ENCODE measurements around the gene TPTE.
"Not testable (repeated sequence)": the region's sequence is repeated elsewhere in the genome, so short reads cannot be mapped to it uniquely, and the experiment has no call there.

TPTE gene

GRCh38 chr21:10617133-10617752 is 95.9 kb downstream of the TPTE start:
- DNase-seq: not testable (repeated sequence)

- DNase-seq: no peak
Observed at GRCh38 chr21:10627316-10627863, 106.0 kb downstream of the TPTE start.

- not testable (repeated sequence) for DNase-seq
Observed at GRCh38 chr21:10629239-10629638, 107.9 kb downstream of the TPTE start.

- not testable (repeated sequence) for DNase-seq
Observed at GRCh38 chr21:10630829-10631228, 109.4 kb downstream of the TPTE start.

GRCh38 chr21:10631316-10631715 is 109.9 kb downstream of the TPTE start:
- not testable (repeated sequence) for DNase-seq

DNA sequence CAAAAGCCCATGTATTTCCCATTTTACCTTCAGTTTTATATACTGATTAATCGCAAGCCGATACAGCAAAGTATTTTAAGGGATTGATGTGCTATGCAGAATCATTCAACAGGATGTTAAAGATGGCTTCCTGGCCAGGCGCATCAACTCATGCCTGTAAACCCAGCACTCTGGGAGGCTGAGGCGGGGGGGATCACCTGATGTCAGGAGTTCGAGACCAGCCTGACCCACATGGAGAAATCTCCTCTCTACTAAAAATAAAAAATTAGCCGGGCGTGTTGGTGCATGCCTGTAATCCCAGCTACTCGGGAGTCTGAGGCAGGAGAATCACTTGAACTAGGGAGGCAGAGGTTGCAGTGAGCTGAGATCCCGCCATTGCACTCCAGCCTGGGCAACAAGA is 116.8 kb downstream of the TPTE start:
- DNase-seq: not testable (repeated sequence)

- no peak for DNase-seq
Observed at GRCh38 chr21:10639123-10639522, 117.7 kb downstream of the TPTE start.

GRCh38 chr21:10639746-10640145 is 118.4 kb downstream of the TPTE start:
- DNase-seq: not testable (repeated sequence)

DNA sequence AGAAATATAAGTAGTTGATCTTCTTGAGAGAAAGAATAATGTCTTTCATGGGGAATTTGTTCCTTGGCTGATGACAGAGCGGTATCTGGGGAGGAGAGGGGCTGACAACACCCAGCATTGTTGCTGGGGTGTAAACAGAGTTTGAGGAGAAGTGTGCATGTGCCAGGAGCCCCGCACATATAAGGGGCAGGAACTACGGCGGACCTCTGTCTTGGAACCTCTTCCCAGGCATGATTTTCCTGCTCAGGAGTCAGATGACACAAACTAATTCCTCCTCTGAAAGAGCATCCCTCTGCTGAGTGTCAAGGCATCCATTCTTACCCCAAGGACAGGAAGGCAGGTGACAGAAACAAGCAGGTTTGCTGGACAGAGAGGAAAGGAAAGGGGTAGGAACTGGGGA is 119.1 kb downstream of the TPTE start:
- no peak for DNase-seq

- DNase-seq: no peak
Observed at GRCh38 chr21:10641107-10641506, 119.7 kb downstream of the TPTE start.

DNA sequence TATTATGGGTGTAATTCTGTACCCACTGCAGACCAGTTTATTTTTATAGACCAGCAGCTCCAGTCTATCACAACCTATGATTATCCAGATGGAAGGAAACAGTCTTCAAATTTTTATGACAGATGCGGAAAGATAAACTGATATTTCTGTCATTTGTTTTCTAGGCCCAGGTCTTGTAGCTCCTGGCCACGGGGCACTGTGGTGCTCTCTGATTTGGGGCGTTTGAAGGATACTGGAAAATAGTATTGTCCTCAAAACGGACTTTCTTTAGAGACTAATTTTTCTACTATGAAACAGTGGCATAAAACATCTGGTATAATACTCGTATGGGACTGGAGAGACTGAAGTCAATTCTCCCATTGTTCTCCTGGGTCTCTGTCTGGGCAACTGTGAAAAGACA is 124.3 kb downstream of the TPTE start:
- DNase-seq: not testable (repeated sequence)

GRCh38 chr21:10649350-10650149 is 128.2 kb downstream of the TPTE start:
- not testable (repeated sequence) for DNase-seq

- DNase-seq: not testable (repeated sequence)
Observed at GRCh38 chr21:10650297-10650696, 128.9 kb downstream of the TPTE start.
